NB4 (cell line): ENCODE results near the gene MGST1.

Experiments used
- MYC ChIP-seq: IDR thresholded peaks from 2 replicates; pipeline ENCODE4 v1.6.1; 2011; ENCODE audit warnings: low read depth, low read length
- POLR2A ChIP-seq: IDR thresholded peaks from 2 replicates; pipeline ENCODE4 v1.6.1; 2011; ENCODE audit warnings: mild to moderate bottlenecking; ENCODE audit not compliant: insufficient read length; ENCODE audit errors: extremely low read depth
- TF ChIP-seq, protein P1 (sequence below): IDR thresholded peaks from one replicate; pipeline ENCODE4 v1.5.1; 2012; ENCODE audit warnings: low read depth, low read length
- TF ChIP-seq, protein P2 (sequence below): IDR thresholded peaks from 2 replicates; pipeline ENCODE4 v1.6.1; 2011; ENCODE audit warnings: low read depth, low read length

- TF ChIP-seq, protein P1, sequence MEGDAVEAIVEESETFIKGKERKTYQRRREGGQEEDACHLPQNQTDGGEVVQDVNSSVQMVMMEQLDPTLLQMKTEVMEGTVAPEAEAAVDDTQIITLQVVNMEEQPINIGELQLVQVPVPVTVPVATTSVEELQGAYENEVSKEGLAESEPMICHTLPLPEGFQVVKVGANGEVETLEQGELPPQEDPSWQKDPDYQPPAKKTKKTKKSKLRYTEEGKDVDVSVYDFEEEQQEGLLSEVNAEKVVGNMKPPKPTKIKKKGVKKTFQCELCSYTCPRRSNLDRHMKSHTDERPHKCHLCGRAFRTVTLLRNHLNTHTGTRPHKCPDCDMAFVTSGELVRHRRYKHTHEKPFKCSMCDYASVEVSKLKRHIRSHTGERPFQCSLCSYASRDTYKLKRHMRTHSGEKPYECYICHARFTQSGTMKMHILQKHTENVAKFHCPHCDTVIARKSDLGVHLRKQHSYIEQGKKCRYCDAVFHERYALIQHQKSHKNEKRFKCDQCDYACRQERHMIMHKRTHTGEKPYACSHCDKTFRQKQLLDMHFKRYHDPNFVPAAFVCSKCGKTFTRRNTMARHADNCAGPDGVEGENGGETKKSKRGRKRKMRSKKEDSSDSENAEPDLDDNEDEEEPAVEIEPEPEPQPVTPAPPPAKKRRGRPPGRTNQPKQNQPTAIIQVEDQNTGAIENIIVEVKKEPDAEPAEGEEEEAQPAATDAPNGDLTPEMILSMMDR = no peak
- TF ChIP-seq, protein P2, sequence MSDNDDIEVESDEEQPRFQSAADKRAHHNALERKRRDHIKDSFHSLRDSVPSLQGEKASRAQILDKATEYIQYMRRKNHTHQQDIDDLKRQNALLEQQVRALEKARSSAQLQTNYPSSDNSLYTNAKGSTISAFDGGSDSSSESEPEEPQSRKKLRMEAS = no peak
- TF ChIP-seq POLR2A (no peak), MYC (no peak)
These were observed 1.1 kb downstream of the MGST1 start for GRCh38 chr12:16348435-16349130.
